ENCODE data around the gene INPP5A. TPM values are rescaled to one million over a fixed set of nuclear protein-coding genes. Genes with fewer than 3 reads are reported as not detected.

INPP5A gene
- total RNA-seq, 6 experiments from 2014 or later: 58.9 to 64.6 (median 63.8) TPM

- no peak for DNase-seq
- TF ChIP-seq, protein P1, sequence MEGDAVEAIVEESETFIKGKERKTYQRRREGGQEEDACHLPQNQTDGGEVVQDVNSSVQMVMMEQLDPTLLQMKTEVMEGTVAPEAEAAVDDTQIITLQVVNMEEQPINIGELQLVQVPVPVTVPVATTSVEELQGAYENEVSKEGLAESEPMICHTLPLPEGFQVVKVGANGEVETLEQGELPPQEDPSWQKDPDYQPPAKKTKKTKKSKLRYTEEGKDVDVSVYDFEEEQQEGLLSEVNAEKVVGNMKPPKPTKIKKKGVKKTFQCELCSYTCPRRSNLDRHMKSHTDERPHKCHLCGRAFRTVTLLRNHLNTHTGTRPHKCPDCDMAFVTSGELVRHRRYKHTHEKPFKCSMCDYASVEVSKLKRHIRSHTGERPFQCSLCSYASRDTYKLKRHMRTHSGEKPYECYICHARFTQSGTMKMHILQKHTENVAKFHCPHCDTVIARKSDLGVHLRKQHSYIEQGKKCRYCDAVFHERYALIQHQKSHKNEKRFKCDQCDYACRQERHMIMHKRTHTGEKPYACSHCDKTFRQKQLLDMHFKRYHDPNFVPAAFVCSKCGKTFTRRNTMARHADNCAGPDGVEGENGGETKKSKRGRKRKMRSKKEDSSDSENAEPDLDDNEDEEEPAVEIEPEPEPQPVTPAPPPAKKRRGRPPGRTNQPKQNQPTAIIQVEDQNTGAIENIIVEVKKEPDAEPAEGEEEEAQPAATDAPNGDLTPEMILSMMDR (IDR thresholded peaks at IDR 0.05): no peak
- H3K27me3 Mint-ChIP-seq (ENCODE audit: insufficient read depth): peaks cover 3% of the 10 kb centered on the region
- no peaks in the 10 kb centered on the region for H3K9me3 Mint-ChIP-seq
- H3K27ac Mint-ChIP-seq: peak overlapping the region; percentile 43; the same call in 1 of the 2 replicates
- H3K4me3 Mint-ChIP-seq: no peak overlapping the region
- H3K4me1 Mint-ChIP-seq (ENCODE audit: low read depth): peaks cover 48% of the 10 kb centered on the region
- peaks cover 11% of the 10 kb centered on the region; the same call in 1 of the 2 replicates for H3K36me3 Mint-ChIP-seq (ENCODE audit: low read depth)
These were observed 13.8 kb upstream of the INPP5A start for GRCh38 chr10:132523561-132524442.

- H3K9me3 Mint-ChIP-seq: no peaks in the 10 kb centered on the region
- no peak overlapping the region for H3K4me3 Mint-ChIP-seq
- H3K27ac Mint-ChIP-seq: no peak overlapping the region
- H3K4me1 Mint-ChIP-seq (ENCODE audit: low read depth): peaks cover 44% of the 10 kb centered on the region
- H3K36me3 Mint-ChIP-seq (ENCODE audit: low read depth): peaks cover 16% of the 10 kb centered on the region
- DNase-seq: no peak
- TF ChIP-seq, protein P1 (IDR thresholded peaks at IDR 0.05): no peak
- peaks cover 3% of the 10 kb centered on the region for H3K27me3 Mint-ChIP-seq (ENCODE audit: insufficient read depth)
These were observed 12.9 kb upstream of the INPP5A start for GRCh38 chr10:132524443-132525285.

DNA sequence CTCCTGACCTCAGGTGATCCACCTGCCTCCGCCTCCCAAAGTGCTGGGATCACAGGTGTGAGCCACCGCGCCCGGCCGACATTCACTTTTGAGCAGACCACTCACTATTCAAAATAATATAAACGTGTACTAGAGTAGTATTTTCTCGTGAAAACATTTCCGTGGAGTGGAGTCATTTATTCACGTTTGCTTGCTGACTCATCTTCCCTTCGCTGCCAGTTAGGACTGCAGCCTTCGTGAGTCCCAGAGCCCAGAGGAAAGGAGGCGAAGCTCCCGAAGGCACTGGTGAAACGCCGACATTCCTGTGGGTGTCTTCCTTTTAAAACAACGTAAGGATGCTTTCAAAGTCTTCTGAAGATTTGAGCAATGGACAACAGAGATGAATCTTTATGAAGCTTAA lies 10.9 kb upstream of the INPP5A start:
- peak overlapping the region; percentile 43 for H3K4me3 Mint-ChIP-seq
- peaks cover 21% of the 10 kb centered on the region for H3K36me3 Mint-ChIP-seq (ENCODE audit: low read depth)
- peak overlapping the region; percentile 77 for H3K27ac Mint-ChIP-seq
- peaks cover 3% of the 10 kb centered on the region for H3K27me3 Mint-ChIP-seq (ENCODE audit: insufficient read depth)
- H3K4me1 Mint-ChIP-seq (ENCODE audit: low read depth): peaks cover 38% of the 10 kb centered on the region
- peak; percentile 87 for DNase-seq
- TF ChIP-seq, protein P1 (IDR thresholded peaks at IDR 0.05): no peak
- peaks cover 4% of the 10 kb centered on the region for H3K9me3 Mint-ChIP-seq

DNA sequence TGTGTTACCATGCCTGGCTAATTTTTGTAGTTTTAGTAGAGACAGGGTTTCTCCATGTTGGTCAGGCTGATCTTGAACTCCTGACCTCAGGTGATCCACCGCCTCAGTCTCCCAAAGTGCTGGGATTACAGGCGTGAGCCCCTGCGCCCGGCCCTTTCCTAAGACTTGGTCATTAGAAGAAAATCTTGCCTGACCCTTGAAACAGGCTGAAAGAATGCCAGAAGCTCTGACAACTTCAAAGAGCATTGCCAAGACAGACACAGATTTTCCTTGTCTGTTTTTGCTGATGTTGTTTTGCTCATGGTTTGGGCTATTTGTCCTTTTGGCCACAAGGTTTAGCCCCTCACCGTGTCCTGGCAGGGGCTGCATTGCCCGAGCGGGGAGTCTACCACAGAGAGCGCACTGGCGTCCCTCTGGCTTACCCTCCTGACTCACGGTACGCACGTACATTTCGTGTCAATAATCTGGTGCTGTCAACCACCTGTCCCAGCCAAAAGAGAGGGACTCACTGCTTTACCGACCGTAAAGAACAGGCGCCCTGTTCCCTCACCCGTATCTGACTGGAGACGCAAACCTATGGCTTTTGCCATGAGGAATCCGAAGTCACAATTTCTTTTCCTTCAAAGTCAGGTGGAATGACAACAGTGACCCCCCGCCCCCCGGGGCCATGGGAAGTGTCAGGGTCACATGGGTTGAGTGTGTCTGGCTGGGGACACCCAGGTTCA lies 10.1 kb upstream of the INPP5A start:
- peaks cover 12% of the 10 kb centered on the region for H3K9me3 Mint-ChIP-seq
- peaks cover 29% of the 10 kb centered on the region for H3K36me3 Mint-ChIP-seq (ENCODE audit: low read depth)
- peaks cover 46% of the 10 kb centered on the region for H3K4me1 Mint-ChIP-seq (ENCODE audit: low read depth)
- no peak for DNase-seq
- peaks cover 1% of the 10 kb centered on the region; the same call in 1 of the 2 replicates for H3K27me3 Mint-ChIP-seq (ENCODE audit: insufficient read depth)
- H3K4me3 Mint-ChIP-seq: peak overlapping the region; percentile 43
- peak overlapping the region; percentile 77 for H3K27ac Mint-ChIP-seq
- TF ChIP-seq, protein P1 (IDR thresholded peaks at IDR 0.05): no peak
